HEK293 (cell line): Measurements from ENCODE around the gene EFCAB6.

Source experiments
- CTCF ChIP-seq: fragments of 450-650 bp; formaldehyde crosslinking; IDR thresholded peaks from 2 replicates; pipeline ENCODE4 v1.5.1; 2016; ENCODE audit warnings: missing biosample characterization, missing genetic modification characterization
- ELK4 ChIP-seq: IDR thresholded peaks from 2 replicates; pipeline ENCODE4 v1.6.1; 2011; ENCODE audit warnings: mild to moderate bottlenecking, low read depth, low read length, borderline replicate concordance
- PBX3 ChIP-seq: sonication (generic); formaldehyde crosslinking; IDR thresholded peaks from 2 replicates; pipeline ENCODE4 v1.8.1; 2022; ENCODE audit warnings: mild to moderate bottlenecking, moderate library complexity, missing genetic modification reagents
- REST ChIP-seq: fragments of 450-650 bp; formaldehyde crosslinking; IDR thresholded peaks from 2 replicates; pipeline ENCODE4 v1.5.1; 2016; ENCODE audit warnings: missing biosample characterization, missing genetic modification characterization
- YY1 ChIP-seq: fragments of 450-650 bp; formaldehyde crosslinking; IDR thresholded peaks from 2 replicates; pipeline ENCODE4 v1.5.1; 2018; ENCODE audit warnings: missing biosample characterization, missing genetic modification characterization
- ZBTB17 ChIP-seq: fragments of 450-650 bp; formaldehyde crosslinking; IDR thresholded peaks from 2 replicates; pipeline ENCODE4 v1.5.1; 2016; ENCODE audit warnings: missing biosample characterization, missing genetic modification characterization
- ZBTB6 ChIP-seq: fragments of 450-650 bp; formaldehyde crosslinking; IDR thresholded peaks from 2 replicates; pipeline ENCODE4 v1.5.1; 2017; ENCODE audit warnings: missing biosample characterization, missing genetic modification characterization
- ZNF148 ChIP-seq: fragments of 450-650 bp; formaldehyde crosslinking; IDR thresholded peaks from 2 replicates; pipeline ENCODE4 v1.5.0; 2017; ENCODE audit warnings: missing biosample characterization, missing genetic modification characterization, borderline replicate concordance
- ZNF776 ChIP-seq: fragments of 450-650 bp; formaldehyde crosslinking; IDR thresholded peaks from 2 replicates; pipeline ENCODE4 v1.5.0; 2017; ENCODE audit warnings: missing biosample characterization, missing genetic modification characterization, borderline replicate concordance
- ZNF785 ChIP-seq: fragments of 450-650 bp; formaldehyde crosslinking; IDR thresholded peaks from 2 replicates; pipeline ENCODE4 v1.5.1; 2016; ENCODE audit warnings: missing biosample characterization, missing genetic modification characterization
- ZNF830 ChIP-seq: fragments of 450-650 bp; IDR thresholded peaks from 2 replicates; pipeline ENCODE4 v1.5.0; 2018; ENCODE audit warnings: missing biosample characterization, missing genetic modification characterization, low read depth, mild to moderate bottlenecking, moderate library complexity
- ZSCAN5A ChIP-seq: fragments of 450-650 bp; formaldehyde crosslinking; IDR thresholded peaks from 2 replicates; pipeline ENCODE4 v1.5.1; 2016; ENCODE audit warnings: missing biosample characterization, missing genetic modification characterization

- TF ChIP-seq ZBTB6 (tag by site-specific recombination) (no peak), YY1 (tag by site-specific recombination) (no peak), ELK4 (no peak), ZNF776 (tag by site-specific recombination) (no peak), PBX3 (no peak), REST (tag by site-specific recombination) (no peak), ZSCAN5A (tag by site-specific recombination) (no peak), ZBTB17 (tag by site-specific recombination) (no peak), ZNF785 (tag by site-specific recombination) (no peak), ZNF830 (tag by site-specific recombination) (no peak), CTCF (tag by site-specific recombination) (no peak), ZNF148 (no peak)
Measured at GRCh38 chr22:43689356-43689755, 122.7 kb downstream of the EFCAB6 start.
